RWPE1 (cell line): ENCODE data around the gene LCN9.

Experiments
- CTCF ChIA-PET: fragments of 350-600 bp; sonication (Branson Sonifier 250); formaldehyde crosslinking; extraction: SDS; loops from one replicate; lab custom pipeline; 2021; lab: Yijun Ruan, JAX
- POLR2A ChIA-PET: fragments of 400-600 bp; formaldehyde crosslinking; extraction: SDS; loops from one replicate; lab custom pipeline; 2020; ENCODE audit warnings: antibody characterized with exemption; ENCODE audit not compliant: low non-redundant PET; lab: Yijun Ruan, JAX
- DNase-seq: peaks from one replicate; pipeline ENCODE4 v3.0.0; 2012; ENCODE audit warnings: low spot score
- H3K27ac ChIP-seq: fragments of 450-650 bp; 2 replicates; pipeline ENCODE4 v1.5.1; 2017
- CTCF ChIP-seq: fragments of 450-650 bp; conservative IDR thresholded peaks from 2 replicates; pipeline ENCODE4 v1.5.1; 2017; ENCODE audit warnings: low read depth, mild to moderate bottlenecking

The LCN9 gene

GRCh38 chr9:135693771-135694170 lies 30.7 kb downstream of the LCN9 start:
- ChIA-PET CTCF (interaction anchor here (1.7 kb wide), 1 partner anchor 9 kb away, joined by 8 read pairs; the partner anchor contains the start of gene KCNT1), POLR2A (no interaction called here)
- TF ChIP-seq CTCF: no peak
- DNase-seq: no peak
- no peak overlapping the region for H3K27ac ChIP-seq

GRCh38 chr9:135694414-135694813 lies 31.3 kb downstream of the LCN9 start:
- H3K27ac ChIP-seq: no peak overlapping the region
- ChIA-PET POLR2A (no interaction called here), CTCF (interaction anchor here (1.7 kb wide), 1 partner anchor 8 kb away, joined by 8 read pairs; the partner anchor contains the start of gene KCNT1)
- DNase-seq: no peak
- no peak for TF ChIP-seq CTCF

- POLR2A ChIA-PET: no interaction called here
- no peak for TF ChIP-seq CTCF
- DNase-seq: no peak
- H3K27ac ChIP-seq: no peak overlapping the region
- CTCF ChIA-PET: interaction anchor here (0.7 kb wide), 1 partner anchor 11 kb away, joined by 4 read pairs; no protein-coding TSS in a partner anchor
Measured at GRCh38 chr9:135695036-135695435, 31.9 kb downstream of the LCN9 start.

GRCh38 chr9:135695642-135696041 lies 32.5 kb downstream of the LCN9 start:
- ChIA-PET CTCF (interaction anchor here (0.6 to 0.7 kb wide), 2 partner anchors 11 to 27 kb away, joined by 4 read pairs; no protein-coding TSS in a partner anchor), POLR2A (no interaction called here)
- H3K27ac ChIP-seq: no peak overlapping the region
- TF ChIP-seq CTCF: no peak
- DNase-seq: no peak

GRCh38 chr9:135696446-135696845 lies 33.3 kb downstream of the LCN9 start:
- CTCF ChIA-PET: interaction anchor here (0.5 to 0.6 kb wide), 4 partner anchors 27 to 250 kb away, joined by 3 to 4 read pairs (median 3); no protein-coding TSS in a partner anchor
- no peak overlapping the region for H3K27ac ChIP-seq
- TF ChIP-seq CTCF: no peak
- POLR2A ChIA-PET: no interaction called here
- DNase-seq: no peak

GRCh38 chr9:135697226-135697625 lies 34.1 kb downstream of the LCN9 start:
- ChIA-PET CTCF (interaction anchor here (0.6 kb wide), 2 partner anchors 65 to 134 kb away, joined by 3 read pairs; no protein-coding TSS in a partner anchor), POLR2A (no interaction called here)
- TF ChIP-seq CTCF: no peak

More at GRCh38 chr9:135697226-135697625, 34.1 kb downstream of the LCN9 start:
- no peak for DNase-seq
- H3K27ac ChIP-seq: no peak overlapping the region
